ENCODE results near the gene TTC33.

- no peak for TF ChIP-seq YY1 (IDR thresholded peaks at IDR 0.05; ENCODE audit: insufficient read depth, insufficient read length)
- TF ChIP-seq SUZ12 (IDR thresholded peaks at IDR 0.05; ENCODE audit: extremely low read depth, insufficient read depth, insufficient read length) = no peak
- TF ChIP-seq ZNF274 (IDR thresholded peaks at IDR 0.05; ENCODE audit: low read depth, low read length) = no peak
Observed at GRCh38 chr5:40660751-40661150, 95.0 kb downstream of the TTC33 start.

Data from NT2/D1 (cell line).